CD4-positive, alpha-beta T cell (primary cell): ENCODE data around the gene OSBPL3. TPM values are rescaled to one million over a fixed set of nuclear protein-coding genes. Genes with fewer than 3 reads are reported as not detected.

Experiments
- ATAC-seq: fragments of 200-7000 bp; cut with Tn5 transposase; one replicate; pipeline ENCODE4 v1.10.0; 2022; ENCODE audit warnings: mild to moderate bottlenecking; ENCODE audit not compliant: poor library complexity
- CTCF ChIA-PET: fragments of 350-600 bp; sonication (Branson Sonifier 250); formaldehyde crosslinking; loops from one replicate; lab custom pipeline; 2021; ENCODE audit warnings: antibody characterized with exemption, inconsistent platforms; lab: Charles Lee
- POLR2A ChIA-PET: fragments of 350-600 bp; sonication (Branson Sonifier 250); formaldehyde crosslinking; loops from one replicate; lab custom pipeline; 2021; ENCODE audit warnings: antibody characterized with exemption, inconsistent platforms; lab: Charles Lee
- DNase-seq, 14 experiments: peaks; one replicate each; pipeline ENCODE4 v3.0.0-alpha.2; 2013 to 2020; ENCODE audit warnings: mixed read lengths in 2 of 14
- H3K27ac ChIP-seq, 2 donors: one replicate each; pipeline versions ENCODE4 v1.5.1 to v1.7.0; 2013; ENCODE audit warnings: low read length in 2 of 2, low read depth in 1 of 2, mild to moderate bottlenecking in 1 of 2
- H3K27me3 ChIP-seq, 2 experiments: 1 replicate in 1 of 2; 2 replicates in 1 of 2; pipeline versions ENCODE4 v1.6.1 to v1.7.0; 2013; ENCODE audit warnings: low read length in 2 of 2, control low read depth in 1 of 2, mild to moderate bottlenecking in 1 of 2, moderate library complexity in 1 of 2; ENCODE audit not compliant: insufficient read depth in 2 of 2, control insufficient read depth in 1 of 2
- H3K36me3 ChIP-seq: one replicate; pipeline ENCODE4 v1.6.1; 2013; ENCODE audit warnings: low read length, control low read depth; ENCODE audit not compliant: insufficient read depth
- H3K4me1 ChIP-seq: one replicate; pipeline ENCODE4 v1.6.1; 2013; ENCODE audit warnings: low read length, control low read depth; ENCODE audit not compliant: insufficient read depth
- H3K4me3 ChIP-seq: one replicate; pipeline ENCODE4 v1.5.1; 2013; ENCODE audit warnings: mild to moderate bottlenecking, low read length, moderate library complexity
- H3K9me3 ChIP-seq, 2 experiments: 1 replicate in 1 of 2; 2 replicates in 1 of 2; pipeline versions ENCODE4 v1.6.1 to v1.7.0; 2013; ENCODE audit warnings: low read length in 2 of 2, mild to moderate bottlenecking in 2 of 2, control low read depth in 1 of 2, moderate library complexity in 1 of 2; ENCODE audit not compliant: control insufficient read depth in 1 of 2, insufficient read depth in 1 of 2
- H3K27ac Mint-ChIP-seq: one replicate; pipeline ENCODE4 v1.8.0; 2020; ENCODE audit warnings: mixed read lengths
- H3K27me3 Mint-ChIP-seq: one replicate; pipeline ENCODE4 v1.8.0; 2021; ENCODE audit warnings: mixed read lengths
- H3K36me3 Mint-ChIP-seq: one replicate; pipeline ENCODE4 v1.8.0; 2021; ENCODE audit warnings: low read depth, mixed read lengths
- H3K4me1 Mint-ChIP-seq: one replicate; pipeline ENCODE4 v1.8.0; 2021; ENCODE audit warnings: low read depth, mixed read lengths
- H3K4me3 Mint-ChIP-seq: one replicate; pipeline ENCODE4 v1.8.0; 2020; ENCODE audit warnings: mild to moderate bottlenecking, mixed read lengths
- H3K9me3 Mint-ChIP-seq: one replicate; pipeline ENCODE4 v1.8.0; 2020; ENCODE audit warnings: mixed read lengths
- intact Hi-C, 2 experiments: fragments of 100-400 bp; cut with DNase I in 1 of 2; cut with micrococcal nuclease in 1 of 2; formaldehyde crosslinking; loops; one replicate each; pipeline versions ENCODE4 v1.15.1 to v1.9.0; 2023 to 2025; cut with DNase I, micrococcal nuclease
- total RNA-seq, 174 experiments: library from RNA in 2 of 174; stranded (reverse) in 2 of 174; gene quantifications; one replicate each; pipeline ENCODE4 v1.2.3 and lab custom pipeline; 2021 to 2026
- TF ChIP-seq, protein P1 (sequence below): fragments of 200-600 bp; IDR thresholded peaks from one replicate; pipeline ENCODE4 v1.8.0; 2022; ENCODE audit warnings: antibody characterized with exemption, mild to moderate bottlenecking

The OSBPL3 gene
- total RNA-seq, 2 experiments from 2014 or later: 25.4 to 25.9 TPM

DNA sequence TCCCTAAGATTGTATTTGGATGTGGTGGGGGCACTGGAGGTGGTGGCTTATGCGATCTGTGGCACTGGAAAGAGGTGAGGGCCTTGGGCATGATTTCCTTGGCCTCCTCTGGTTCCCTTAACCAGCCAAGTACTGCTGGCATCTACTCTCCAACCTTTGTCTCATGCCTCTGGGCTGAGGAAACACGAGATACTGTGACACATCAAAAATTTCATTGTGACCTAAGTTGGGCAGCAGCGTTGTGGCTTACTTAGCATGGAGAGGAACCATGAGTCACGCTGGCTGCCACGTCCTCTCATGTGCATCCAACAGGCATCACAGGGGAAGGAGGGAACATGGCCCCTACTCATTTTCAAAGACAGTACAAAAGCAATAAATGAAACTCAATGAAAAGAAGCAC is 193.0 kb downstream of the OSBPL3 start:
- Histone ChIP-seq H3K4me3 (no peak overlapping the region), H3K9me3 (no peaks in the 10 kb centered on the region), H3K36me3 (no peaks in the 10 kb centered on the region), H3K4me1 (no peaks in the 10 kb centered on the region), H3K27me3 (no peaks in the 10 kb centered on the region), H3K27ac (no peak overlapping the region)
- H3K9me3 Mint-ChIP-seq: peaks cover 5% of the 10 kb centered on the region
- ATAC-seq (no peak), DNase-seq (peak in 2 of 14 experiments; percentile 66 to 78)
- no peak overlapping the region for H3K27ac Mint-ChIP-seq
- no peaks in the 10 kb centered on the region for H3K27me3 Mint-ChIP-seq
- CTCF ChIA-PET: interaction anchor here (1.1 kb wide), 1 partner anchor 13 kb away, joined by 4 read pairs; no protein-coding TSS in a partner anchor
- H3K4me3 Mint-ChIP-seq: no peak overlapping the region
- H3K4me1 Mint-ChIP-seq: no peaks in the 10 kb centered on the region
- H3K36me3 Mint-ChIP-seq: peaks cover 6% of the 10 kb centered on the region
- TF ChIP-seq, protein P1, sequence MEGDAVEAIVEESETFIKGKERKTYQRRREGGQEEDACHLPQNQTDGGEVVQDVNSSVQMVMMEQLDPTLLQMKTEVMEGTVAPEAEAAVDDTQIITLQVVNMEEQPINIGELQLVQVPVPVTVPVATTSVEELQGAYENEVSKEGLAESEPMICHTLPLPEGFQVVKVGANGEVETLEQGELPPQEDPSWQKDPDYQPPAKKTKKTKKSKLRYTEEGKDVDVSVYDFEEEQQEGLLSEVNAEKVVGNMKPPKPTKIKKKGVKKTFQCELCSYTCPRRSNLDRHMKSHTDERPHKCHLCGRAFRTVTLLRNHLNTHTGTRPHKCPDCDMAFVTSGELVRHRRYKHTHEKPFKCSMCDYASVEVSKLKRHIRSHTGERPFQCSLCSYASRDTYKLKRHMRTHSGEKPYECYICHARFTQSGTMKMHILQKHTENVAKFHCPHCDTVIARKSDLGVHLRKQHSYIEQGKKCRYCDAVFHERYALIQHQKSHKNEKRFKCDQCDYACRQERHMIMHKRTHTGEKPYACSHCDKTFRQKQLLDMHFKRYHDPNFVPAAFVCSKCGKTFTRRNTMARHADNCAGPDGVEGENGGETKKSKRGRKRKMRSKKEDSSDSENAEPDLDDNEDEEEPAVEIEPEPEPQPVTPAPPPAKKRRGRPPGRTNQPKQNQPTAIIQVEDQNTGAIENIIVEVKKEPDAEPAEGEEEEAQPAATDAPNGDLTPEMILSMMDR: no peak
- intact Hi-C loops: no loop called here
- POLR2A ChIA-PET: no interaction called here

DNA sequence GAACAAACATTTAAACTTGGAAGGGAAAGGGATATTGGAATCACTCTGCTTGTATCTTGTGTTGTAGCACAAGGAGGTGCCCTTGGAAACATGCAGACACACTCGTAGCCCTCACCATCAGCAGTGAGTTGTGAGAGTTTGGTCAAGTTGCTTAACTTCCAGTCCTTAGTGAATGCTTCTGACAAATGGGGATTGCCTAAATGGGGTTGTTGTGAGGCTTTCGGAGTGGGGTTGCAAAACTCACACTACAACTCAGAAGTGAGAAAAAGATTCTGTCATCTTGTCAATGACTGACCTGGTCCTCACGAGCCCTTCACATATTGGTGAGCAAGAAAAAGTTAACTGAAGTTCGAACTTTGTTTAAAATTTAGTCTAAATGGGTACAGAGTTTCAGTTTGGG is 193.7 kb downstream of the OSBPL3 start:
- Mint-ChIP-seq H3K27me3 (no peaks in the 10 kb centered on the region), H3K36me3 (peaks cover 6% of the 10 kb centered on the region), H3K4me1 (no peaks in the 10 kb centered on the region), H3K4me3 (no peak overlapping the region), H3K27ac (no peak overlapping the region), H3K9me3 (peaks cover 5% of the 10 kb centered on the region)
- DNase-seq: peak in 2 of 14 experiments; percentile 54 to 68
- no peaks in the 10 kb centered on the region for H3K4me1 ChIP-seq
- ChIA-PET CTCF (no interaction called here), POLR2A (no interaction called here)
- intact Hi-C loops: no loop called here
- no peaks in the 10 kb centered on the region for H3K27me3 ChIP-seq
- no peaks in the 10 kb centered on the region for H3K9me3 ChIP-seq
- TF ChIP-seq, protein P1: no peak
- ATAC-seq: no peak
- H3K36me3 ChIP-seq: no peaks in the 10 kb centered on the region
- H3K27ac ChIP-seq: no peak overlapping the region
- H3K4me3 ChIP-seq: no peak overlapping the region

DNA sequence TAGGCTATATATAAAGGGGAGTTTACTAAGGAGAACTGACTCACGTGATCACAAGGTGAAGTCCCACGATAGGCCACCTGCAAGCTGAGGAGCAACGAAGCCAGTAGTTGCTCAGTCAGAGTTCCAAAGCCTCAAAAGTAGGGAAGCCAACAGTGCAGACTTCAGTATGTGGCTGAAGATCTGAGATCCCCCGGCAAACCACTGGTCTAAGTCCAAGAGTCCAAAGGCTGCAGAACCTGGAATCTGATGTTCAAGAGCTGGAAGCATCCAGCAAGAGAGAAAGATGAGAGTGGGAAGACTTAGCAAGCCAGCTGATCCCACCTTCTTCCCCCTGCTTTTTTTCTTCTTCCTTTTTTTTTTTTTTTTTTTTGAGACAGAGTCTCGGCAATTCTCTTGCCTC is 195.7 kb downstream of the OSBPL3 start:
- H3K27ac Mint-ChIP-seq: no peak overlapping the region
- POLR2A ChIA-PET: no interaction called here
- ATAC-seq: no peak
- H3K36me3 Mint-ChIP-seq: peaks cover 6% of the 10 kb centered on the region
- intact Hi-C loops: no loop called here
- no peak for DNase-seq
- peaks cover 2% of the 10 kb centered on the region for H3K4me1 ChIP-seq
- no peak overlapping the region for H3K4me3 ChIP-seq
- CTCF ChIA-PET: no interaction called here
- H3K9me3 ChIP-seq: no peaks in the 10 kb centered on the region
- no peaks in the 10 kb centered on the region for H3K36me3 ChIP-seq
- H3K27ac ChIP-seq: no peak overlapping the region
- H3K9me3 Mint-ChIP-seq: peaks cover 4% of the 10 kb centered on the region
- H3K27me3 Mint-ChIP-seq: no peaks in the 10 kb centered on the region
- TF ChIP-seq, protein P1: no peak
- no peaks in the 10 kb centered on the region for H3K27me3 ChIP-seq
- no peak overlapping the region for H3K4me3 Mint-ChIP-seq
- no peaks in the 10 kb centered on the region for H3K4me1 Mint-ChIP-seq
